HepG2 (cell line): ENCODE measurements around the gene LRRFIP2. TPM values are rescaled to one million over a fixed set of nuclear protein-coding genes. Genes with fewer than 3 reads are reported as not detected.

Source experiments
- EEA1 ChIP-seq: sonication (generic); formaldehyde crosslinking; IDR thresholded peaks from 2 replicates; pipeline ENCODE4 v1.5.1; 2020; ENCODE audit warnings: mild to moderate bottlenecking, missing genetic modification reagents, borderline replicate concordance
- GRHL1 ChIP-seq: sonication (generic); formaldehyde crosslinking; conservative IDR thresholded peaks from 2 replicates; pipeline ENCODE4 v1.8.0; 2022; ENCODE audit warnings: missing genetic modification reagents
- IRF2 ChIP-seq: IDR thresholded peaks from 2 replicates; pipeline ENCODE4 v1.6.1; 2018; ENCODE audit warnings: missing genetic modification reagents, missing compliant biosample characterization
- NFAT5 ChIP-seq: sonication (generic); formaldehyde crosslinking; IDR thresholded peaks from 2 replicates; pipeline ENCODE4 v1.4.0; 2020; ENCODE audit warnings: missing genetic modification reagents
- SRY ChIP-seq: sonication (generic); formaldehyde crosslinking; IDR thresholded peaks from 2 replicates; pipeline ENCODE4 v1.8.0; 2022; ENCODE audit warnings: mild to moderate bottlenecking, missing genetic modification reagents
- XBP1 ChIP-seq: sonication (generic); formaldehyde crosslinking; IDR thresholded peaks from 2 replicates; pipeline ENCODE4 v1.5.0; 2020; ENCODE audit warnings: missing genetic modification reagents
- ZNF20 ChIP-seq: sonication (generic); formaldehyde crosslinking; IDR thresholded peaks from 2 replicates; pipeline ENCODE4 v1.4.0; 2020; ENCODE audit warnings: mild to moderate bottlenecking, moderate library complexity, missing genetic modification reagents
- ZNF263 ChIP-seq: sonication (generic); formaldehyde crosslinking; IDR thresholded peaks from 2 replicates; pipeline ENCODE4 v1.4.0; 2020; ENCODE audit warnings: missing genetic modification reagents
- ZNF331 ChIP-seq: sonication (generic); formaldehyde crosslinking; IDR thresholded peaks from 2 replicates; pipeline ENCODE4 v1.4.0; 2020; ENCODE audit warnings: missing genetic modification reagents
- ZNF546 ChIP-seq: sonication (generic); formaldehyde crosslinking; conservative IDR thresholded peaks from 2 replicates; pipeline ENCODE4 v1.8.1; 2023; ENCODE audit warnings: mild to moderate bottlenecking, missing genetic modification reagents
- ZNF574 ChIP-seq: sonication (generic); formaldehyde crosslinking; IDR thresholded peaks from 2 replicates; pipeline ENCODE4 v1.4.0; 2020; ENCODE audit warnings: missing genetic modification reagents
- ZNF790 ChIP-seq: sonication (generic); formaldehyde crosslinking; IDR thresholded peaks from 2 replicates; pipeline ENCODE4 v1.8.0; 2022; ENCODE audit warnings: missing genetic modification reagents, mild to moderate bottlenecking, borderline replicate concordance
- polyA plus RNA-seq, 8 experiments: library from polyadenylated mRNA; depleted of rRNA in 3 of 8; stranded (reverse) in 7 of 8; unstranded in 1 of 8; fragments of >200 nt; fragmentation: Illumina TruSeq in 4 of 8; extraction: Trizol in 4 of 8; gene quantifications; 2 replicates each; pipeline versions ENCODE4 v1.2.1 to v1.2.3, GENCODE V29; 2011 to 2016; ENCODE audit warnings: low read depth in 4 of 8, missing spikeins in 1 of 8, mixed read lengths in 1 of 8; ENCODE audit not compliant: insufficient read depth in 1 of 8
- total RNA-seq, 5 experiments: library from RNA; depleted of rRNA; stranded (reverse); fragments of >200 nt; fragmentation: Illumina TruSeq; extraction: Trizol; gene quantifications; 2 replicates each; pipeline ENCODE4 v1.2.3, GENCODE V29; 2016; ENCODE audit warnings: low read depth in 1 of 5
- TF ChIP-seq, protein P1 (sequence below): sonication (generic); formaldehyde crosslinking; IDR thresholded peaks from 2 replicates; pipeline ENCODE4 v1.5.1; 2020; ENCODE audit warnings: missing genetic modification reagents, mild to moderate bottlenecking, borderline replicate concordance
- TF ChIP-seq, protein P2 (sequence below): sonication (generic); formaldehyde crosslinking; IDR thresholded peaks from 2 replicates; pipeline ENCODE4 v1.8.0; 2022; ENCODE audit warnings: missing genetic modification reagents, mild to moderate bottlenecking, moderate library complexity, borderline replicate concordance

The LRRFIP2 gene
- total and polyA plus RNA-seq, 2 of the 13 experiments (the other 11 are each of a cell fraction or from before 2014, with no cell fraction given), result 13.5 to 32.2 TPM

GRCh38 chr3:37217098-37217849 lies 42.9 kb upstream of the LRRFIP2 start (continued):
- TF ChIP-seq ZNF574 (CRISPR knock-in tag), result peak; percentile 63
- TF ChIP-seq ZNF790 (CRISPR knock-in tag), result no peak
- peak; percentile 35; the same call in 1 of the 2 replicates for TF ChIP-seq IRF2 (CRISPR knock-in tag)
- TF ChIP-seq ZNF546 (CRISPR knock-in tag), result peak; percentile 78; the same call in 1 of the 2 replicates
- TF ChIP-seq, protein P1, sequence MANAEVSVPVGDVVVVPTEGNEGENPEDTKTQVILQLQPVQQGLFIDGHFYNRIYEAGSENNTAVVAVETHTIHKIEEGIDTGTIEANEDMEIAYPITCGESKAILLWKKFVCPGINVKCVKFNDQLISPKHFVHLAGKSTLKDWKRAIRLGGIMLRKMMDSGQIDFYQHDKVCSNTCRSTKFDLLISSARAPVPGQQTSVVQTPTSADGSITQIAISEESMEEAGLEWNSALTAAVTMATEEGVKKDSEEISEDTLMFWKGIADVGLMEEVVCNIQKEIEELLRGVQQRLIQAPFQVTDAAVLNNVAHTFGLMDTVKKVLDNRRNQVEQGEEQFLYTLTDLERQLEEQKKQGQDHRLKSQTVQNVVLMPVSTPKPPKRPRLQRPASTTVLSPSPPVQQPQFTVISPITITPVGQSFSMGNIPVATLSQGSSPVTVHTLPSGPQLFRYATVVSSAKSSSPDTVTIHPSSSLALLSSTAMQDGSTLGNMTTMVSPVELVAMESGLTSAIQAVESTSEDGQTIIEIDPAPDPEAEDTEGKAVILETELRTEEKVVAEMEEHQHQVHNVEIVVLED (CRISPR knock-in tag), result peak; percentile 22; the same call in 1 of the 2 replicates
- no peak for TF ChIP-seq ZNF20
- no peak for TF ChIP-seq XBP1 (CRISPR knock-in tag)
- no peak for TF ChIP-seq GRHL1
- TF ChIP-seq, protein P2, sequence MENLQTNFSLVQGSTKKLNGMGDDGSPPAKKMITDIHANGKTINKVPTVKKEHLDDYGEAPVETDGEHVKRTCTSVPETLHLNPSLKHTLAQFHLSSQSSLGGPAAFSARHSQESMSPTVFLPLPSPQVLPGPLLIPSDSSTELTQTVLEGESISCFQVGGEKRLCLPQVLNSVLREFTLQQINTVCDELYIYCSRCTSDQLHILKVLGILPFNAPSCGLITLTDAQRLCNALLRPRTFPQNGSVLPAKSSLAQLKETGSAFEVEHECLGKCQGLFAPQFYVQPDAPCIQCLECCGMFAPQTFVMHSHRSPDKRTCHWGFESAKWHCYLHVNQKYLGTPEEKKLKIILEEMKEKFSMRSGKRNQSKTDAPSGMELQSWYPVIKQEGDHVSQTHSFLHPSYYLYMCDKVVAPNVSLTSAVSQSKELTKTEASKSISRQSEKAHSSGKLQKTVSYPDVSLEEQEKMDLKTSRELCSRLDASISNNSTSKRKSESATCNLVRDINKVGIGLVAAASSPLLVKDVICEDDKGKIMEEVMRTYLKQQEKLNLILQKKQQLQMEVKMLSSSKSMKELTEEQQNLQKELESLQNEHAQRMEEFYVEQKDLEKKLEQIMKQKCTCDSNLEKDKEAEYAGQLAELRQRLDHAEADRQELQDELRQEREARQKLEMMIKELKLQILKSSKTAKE, result peak; percentile 43; the same call in 1 of the 2 replicates
- TF ChIP-seq ZNF263 (CRISPR knock-in tag), result no peak
- peak; percentile 41; the same call in 1 of the 2 replicates for TF ChIP-seq ZNF331 (CRISPR knock-in tag)
- TF ChIP-seq SRY (CRISPR knock-in tag), result no peak
- TF ChIP-seq NFAT5, result peak; percentile 23; the same call in 1 of the 2 replicates
- TF ChIP-seq EEA1, result no peak
